Right lobe of liver (tissue), 4 donors: ENCODE measurements around the gene SYCE1L.
A peak's percentile ranks its signal among the peaks of the same experiment; 100 is the strongest.

ENCODE experiments used
- POLR2A ChIP-seq: fragments of 450-650 bp; IDR thresholded peaks from one replicate; pipeline ENCODE4 v1.6.1; 2017; ENCODE audit warnings: antibody characterized with exemption, mild to moderate bottlenecking
- TF ChIP-seq, protein P1 (sequence below), 4 donors: fragments of 200-600 bp in 3 of 4; fragments of 450-650 bp in 1 of 4; IDR thresholded peaks; one replicate each; pipeline versions ENCODE4 v1.5.1 to v1.8.0; 2016 to 2022; ENCODE audit warnings: antibody characterized with exemption in 4 of 4, mild to moderate bottlenecking in 2 of 4
- donor health status: DM: no; HTN: no; CAD: no.
- donor health status: DM: no; HTN: no; CAD: no.
- donor health status: DM: no; HTN: yes; CAD: no.

DNA sequence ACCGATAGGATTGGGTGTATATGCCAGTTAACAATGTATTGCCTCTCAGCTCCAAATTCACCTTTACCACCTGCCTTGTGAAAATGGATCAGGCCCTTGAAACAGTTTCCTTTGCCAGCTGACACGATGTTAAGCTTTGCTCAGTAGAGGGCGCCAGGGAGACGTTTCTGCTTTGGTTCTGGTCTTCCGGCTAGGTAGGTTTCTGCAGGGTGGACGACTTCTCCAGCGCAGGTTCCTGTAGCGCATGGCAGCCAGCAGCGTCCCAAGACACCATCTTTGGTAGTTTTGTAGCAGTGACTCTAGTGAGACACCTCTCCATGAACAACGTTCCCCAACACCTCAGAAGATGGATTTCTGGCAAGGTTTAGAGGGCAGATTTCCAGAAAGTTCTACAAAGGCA lies 24.0 kb downstream of the SYCE1L start:
- TF ChIP-seq, protein P1, sequence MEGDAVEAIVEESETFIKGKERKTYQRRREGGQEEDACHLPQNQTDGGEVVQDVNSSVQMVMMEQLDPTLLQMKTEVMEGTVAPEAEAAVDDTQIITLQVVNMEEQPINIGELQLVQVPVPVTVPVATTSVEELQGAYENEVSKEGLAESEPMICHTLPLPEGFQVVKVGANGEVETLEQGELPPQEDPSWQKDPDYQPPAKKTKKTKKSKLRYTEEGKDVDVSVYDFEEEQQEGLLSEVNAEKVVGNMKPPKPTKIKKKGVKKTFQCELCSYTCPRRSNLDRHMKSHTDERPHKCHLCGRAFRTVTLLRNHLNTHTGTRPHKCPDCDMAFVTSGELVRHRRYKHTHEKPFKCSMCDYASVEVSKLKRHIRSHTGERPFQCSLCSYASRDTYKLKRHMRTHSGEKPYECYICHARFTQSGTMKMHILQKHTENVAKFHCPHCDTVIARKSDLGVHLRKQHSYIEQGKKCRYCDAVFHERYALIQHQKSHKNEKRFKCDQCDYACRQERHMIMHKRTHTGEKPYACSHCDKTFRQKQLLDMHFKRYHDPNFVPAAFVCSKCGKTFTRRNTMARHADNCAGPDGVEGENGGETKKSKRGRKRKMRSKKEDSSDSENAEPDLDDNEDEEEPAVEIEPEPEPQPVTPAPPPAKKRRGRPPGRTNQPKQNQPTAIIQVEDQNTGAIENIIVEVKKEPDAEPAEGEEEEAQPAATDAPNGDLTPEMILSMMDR (IDR thresholded peaks at IDR 0.05), result peak in 1 of 4 donors; percentile 17
- no peak for TF ChIP-seq POLR2A
